Osteoblast (primary cell): ENCODE measurements around the gene RSL1D1. TPM values are rescaled to one million over a fixed set of nuclear protein-coding genes. Genes with fewer than 3 reads are reported as not detected.
A peak's percentile ranks its signal among the peaks of the same experiment; 100 is the strongest.
"Not testable (repeated sequence)": the region's sequence is repeated elsewhere in the genome, so short reads cannot be mapped to it uniquely, and the experiment has no call there.

Experiments
- DNase-seq: peaks from one replicate; pipeline ENCODE4 v3.0.0; 2011; ENCODE audit warnings: low spot score, mixed read lengths; ENCODE audit not compliant: insufficient read length; ENCODE audit errors: missing footprints
- H2AFZ ChIP-seq: 2 replicates; pipeline ENCODE4 v1.6.0; 2011; ENCODE audit warnings: mild to moderate bottlenecking, low read length
- H3K27ac ChIP-seq: 2 replicates; pipeline ENCODE4 v1.5.1; 2011; ENCODE audit warnings: mild to moderate bottlenecking, low read depth, low read length, moderate library complexity
- H3K27me3 ChIP-seq: 2 replicates; pipeline ENCODE4 v1.6.0; 2012; ENCODE audit warnings: mild to moderate bottlenecking, control low read depth, inconsistent platforms, low read length, moderate library complexity; ENCODE audit not compliant: insufficient read depth
- H3K36me3 ChIP-seq: 2 replicates; pipeline ENCODE4 v1.5.1; 2011; ENCODE audit warnings: mild to moderate bottlenecking, low read length, control low read depth, moderate library complexity; ENCODE audit not compliant: insufficient read depth
- H3K4me1 ChIP-seq: 2 replicates; pipeline ENCODE4 v1.5.1; 2011; ENCODE audit warnings: mild to moderate bottlenecking, low read length, control low read depth, moderate library complexity; ENCODE audit not compliant: insufficient read depth
- H3K4me2 ChIP-seq: 2 replicates; pipeline ENCODE4 v1.6.0; 2011; ENCODE audit warnings: mild to moderate bottlenecking, low read length; ENCODE audit not compliant: insufficient read depth
- H3K4me3 ChIP-seq: fragments of 200-600 bp; sonication (generic); 3 replicates; pipeline ENCODE4 v1.5.1; 2012; ENCODE audit warnings: mild to moderate bottlenecking, low read length, inconsistent platforms; ENCODE audit not compliant: insufficient read depth
- H3K79me2 ChIP-seq: 2 replicates; pipeline ENCODE4 v1.6.0; 2012; ENCODE audit warnings: mild to moderate bottlenecking, low read length, control low read depth, inconsistent platforms; ENCODE audit not compliant: insufficient read depth
- H3K9me3 ChIP-seq: 2 replicates; pipeline ENCODE4 v1.5.1; 2011; ENCODE audit warnings: low read depth, low read length, control low read depth
- H4K20me1 ChIP-seq: 2 replicates; pipeline ENCODE4 v1.6.0; 2012; ENCODE audit warnings: mild to moderate bottlenecking, low read length, control low read depth; ENCODE audit not compliant: insufficient read depth
- total RNA-seq: library from RNA; depleted of rRNA; stranded (reverse); fragments of >200 nt; gene quantifications from 2 replicates; pipeline ENCODE4 v1.2.3, GENCODE V29; 2012
- TF ChIP-seq, protein P1 (sequence below): IDR thresholded peaks from 2 replicates; pipeline ENCODE4 v1.5.1; 2011; ENCODE audit warnings: mild to moderate bottlenecking, low read depth, low read length, moderate library complexity; ENCODE audit errors: extremely low read depth

RSL1D1 gene
- total RNA-seq, 1 donor = 113 TPM

DNA sequence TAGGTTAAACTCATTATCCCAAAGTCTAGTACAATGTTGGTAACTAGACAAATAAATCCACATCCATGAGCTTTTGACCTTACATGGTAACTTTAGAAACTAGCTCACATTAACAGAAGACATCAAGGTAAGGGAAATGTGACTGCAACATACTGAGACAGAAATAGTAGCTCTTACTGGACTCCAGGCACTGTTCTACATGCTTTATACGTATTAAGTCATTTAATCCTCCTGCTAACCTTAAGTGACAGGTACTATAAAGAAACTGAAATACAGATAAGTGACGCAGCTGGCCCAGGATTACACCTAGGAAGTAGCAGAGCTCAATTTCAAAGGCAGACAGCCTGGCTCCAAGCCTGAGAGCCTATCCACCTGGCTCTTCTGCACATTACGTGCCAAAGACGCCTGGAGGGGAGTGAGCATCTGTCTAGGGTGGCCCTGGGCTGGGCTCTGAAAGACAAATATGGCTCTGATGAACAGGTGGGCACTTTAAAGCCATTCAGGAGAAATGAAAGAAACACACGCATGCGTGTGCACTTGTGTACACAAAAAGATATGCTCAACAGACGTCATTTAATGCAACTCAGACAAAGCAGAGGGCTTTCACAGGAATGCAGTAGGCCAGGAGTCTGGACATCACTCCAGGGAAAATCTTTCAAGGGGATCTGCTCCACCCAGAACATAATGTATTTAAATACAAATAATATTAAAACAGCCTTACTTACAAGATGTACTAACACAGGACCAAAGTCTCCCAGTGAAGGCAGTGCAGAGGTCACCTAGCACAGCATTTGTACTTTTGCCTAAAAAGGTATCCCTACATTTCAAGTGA is 58.7 kb downstream of the RSL1D1 start:
- TF ChIP-seq, protein P1, sequence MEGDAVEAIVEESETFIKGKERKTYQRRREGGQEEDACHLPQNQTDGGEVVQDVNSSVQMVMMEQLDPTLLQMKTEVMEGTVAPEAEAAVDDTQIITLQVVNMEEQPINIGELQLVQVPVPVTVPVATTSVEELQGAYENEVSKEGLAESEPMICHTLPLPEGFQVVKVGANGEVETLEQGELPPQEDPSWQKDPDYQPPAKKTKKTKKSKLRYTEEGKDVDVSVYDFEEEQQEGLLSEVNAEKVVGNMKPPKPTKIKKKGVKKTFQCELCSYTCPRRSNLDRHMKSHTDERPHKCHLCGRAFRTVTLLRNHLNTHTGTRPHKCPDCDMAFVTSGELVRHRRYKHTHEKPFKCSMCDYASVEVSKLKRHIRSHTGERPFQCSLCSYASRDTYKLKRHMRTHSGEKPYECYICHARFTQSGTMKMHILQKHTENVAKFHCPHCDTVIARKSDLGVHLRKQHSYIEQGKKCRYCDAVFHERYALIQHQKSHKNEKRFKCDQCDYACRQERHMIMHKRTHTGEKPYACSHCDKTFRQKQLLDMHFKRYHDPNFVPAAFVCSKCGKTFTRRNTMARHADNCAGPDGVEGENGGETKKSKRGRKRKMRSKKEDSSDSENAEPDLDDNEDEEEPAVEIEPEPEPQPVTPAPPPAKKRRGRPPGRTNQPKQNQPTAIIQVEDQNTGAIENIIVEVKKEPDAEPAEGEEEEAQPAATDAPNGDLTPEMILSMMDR = no peak
- Histone ChIP-seq H3K79me2 (peaks cover 92% of the 10 kb centered on the region), H2AFZ (no peak overlapping the region), H3K4me3 (no peak overlapping the region), H3K4me2 (no peak overlapping the region), H4K20me1 (peaks cover 32% of the 10 kb centered on the region), H3K9me3 (no peaks in the 10 kb centered on the region), H3K4me1 (peaks cover 18% of the 10 kb centered on the region), H3K27me3 (no peaks in the 10 kb centered on the region), H3K27ac (peak overlapping the region; percentile 28), H3K36me3 (peaks cover 20% of the 10 kb centered on the region)
- peak; percentile 15 for DNase-seq

GRCh38 chr16:11791144-11791828 is 60.1 kb downstream of the RSL1D1 start:
- Histone ChIP-seq H3K4me3 (no peak overlapping the region), H3K9me3 (no peaks in the 10 kb centered on the region), H3K79me2 (peaks cover 100% of the 10 kb centered on the region), H3K27ac (no peak overlapping the region), H3K4me1 (peaks cover 18% of the 10 kb centered on the region), H4K20me1 (peaks cover 32% of the 10 kb centered on the region), H2AFZ (no peak overlapping the region), H3K36me3 (peaks cover 20% of the 10 kb centered on the region), H3K4me2 (no peak overlapping the region), H3K27me3 (no peaks in the 10 kb centered on the region)
- TF ChIP-seq, protein P1 = no peak
- DNase-seq = no peak

- H4K20me1 ChIP-seq = peaks cover 29% of the 10 kb centered on the region
- TF ChIP-seq, protein P1 = no peak
- DNase-seq = no peak
Measured at GRCh38 chr16:11788914-11789313, 62.4 kb downstream of the RSL1D1 start.

DNA sequence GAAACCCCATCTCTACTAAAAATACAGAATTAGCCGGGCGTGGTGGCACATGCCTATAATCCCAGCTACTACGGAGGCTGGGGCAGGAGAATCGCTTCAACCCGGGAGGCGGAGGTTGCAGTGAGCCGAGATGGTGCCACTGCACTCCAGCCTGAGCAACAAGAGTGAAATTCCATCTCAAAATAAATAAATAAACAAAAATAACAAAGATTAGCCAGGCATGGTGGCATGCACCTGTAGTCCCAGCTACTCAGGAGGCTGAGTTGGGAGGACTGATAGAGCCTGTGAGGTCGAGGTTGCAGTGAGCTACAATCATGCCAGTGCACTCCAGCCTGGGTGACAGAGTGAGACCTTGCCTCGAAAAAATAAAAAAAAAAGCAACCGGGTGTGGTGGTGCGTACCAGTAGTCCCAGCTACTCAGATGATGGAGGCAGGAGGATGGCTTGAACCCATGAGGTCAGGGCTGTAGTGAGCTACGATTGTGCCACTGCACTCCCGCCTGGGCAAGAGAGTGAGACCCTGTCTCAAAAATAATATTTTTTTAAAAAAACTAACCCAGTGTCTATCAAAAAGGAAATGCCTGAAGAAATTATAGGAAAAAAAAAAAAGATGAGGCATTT is 66.3 kb downstream of the RSL1D1 start:
- Histone ChIP-seq H3K4me1 (peaks cover 24% of the 10 kb centered on the region), H3K79me2 (peaks cover 88% of the 10 kb centered on the region), H3K36me3 (peaks cover 10% of the 10 kb centered on the region)
- not testable (repeated sequence) for H3K4me3 ChIP-seq, H3K9me3 ChIP-seq, DNase-seq, H2AFZ ChIP-seq, H3K27me3 ChIP-seq, H3K27ac ChIP-seq, H3K4me2 ChIP-seq, H4K20me1 ChIP-seq

More at GRCh38 chr16:11788914-11789313, 62.4 kb downstream of the RSL1D1 start:
- H3K79me2 ChIP-seq = peaks cover 95% of the 10 kb centered on the region
- H2AFZ ChIP-seq = no peak overlapping the region
- H3K36me3 ChIP-seq = peaks cover 12% of the 10 kb centered on the region
- no peak overlapping the region for H3K27ac ChIP-seq
- no peaks in the 10 kb centered on the region for H3K27me3 ChIP-seq
- H3K9me3 ChIP-seq = no peaks in the 10 kb centered on the region
- no peak overlapping the region for H3K4me3 ChIP-seq
- peaks cover 9% of the 10 kb centered on the region for H3K4me1 ChIP-seq
- H3K4me2 ChIP-seq = no peak overlapping the region

DNA sequence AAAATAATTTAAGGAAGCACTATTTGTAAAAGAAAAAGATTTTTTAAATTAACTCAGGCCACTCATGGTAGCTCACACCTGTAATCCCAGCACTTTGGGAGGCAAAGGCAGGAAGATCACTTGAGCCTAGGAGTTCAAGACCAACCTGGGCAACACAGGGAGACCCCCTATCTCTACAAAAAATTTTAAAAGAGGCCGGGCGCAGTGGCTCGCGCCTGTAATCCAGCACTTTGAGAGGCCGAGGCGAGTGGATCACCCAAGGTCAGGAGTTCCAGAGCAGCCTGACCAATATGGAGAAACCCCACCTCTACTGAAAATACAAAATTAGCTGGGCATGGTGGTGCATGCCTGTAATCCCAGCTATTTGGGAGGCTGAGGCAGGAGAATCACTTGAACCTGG is 67.0 kb downstream of the RSL1D1 start:
- H3K79me2 ChIP-seq = peaks cover 88% of the 10 kb centered on the region
- H3K4me1 ChIP-seq = peaks cover 24% of the 10 kb centered on the region
- H3K27me3 ChIP-seq, H2AFZ ChIP-seq, DNase-seq, H3K4me2 ChIP-seq, H3K9me3 ChIP-seq, H4K20me1 ChIP-seq, H3K27ac ChIP-seq, H3K4me3 ChIP-seq: not testable (repeated sequence)
- peaks cover 11% of the 10 kb centered on the region for H3K36me3 ChIP-seq
